Neuron (in vitro differentiated cells): ENCODE results near the gene COL16A1.

Experiments
- H2AFZ ChIP-seq: one replicate; pipeline ENCODE4 v1.6.1; 2013; ENCODE audit warnings: low read depth, mild to moderate bottlenecking, inconsistent platforms, low read length, moderate library complexity
- H3K27me3 ChIP-seq: one replicate; pipeline ENCODE4 v1.6.1; 2013; ENCODE audit warnings: low read length; ENCODE audit not compliant: insufficient read depth
- H3K36me3 ChIP-seq: one replicate; pipeline ENCODE4 v1.6.1; 2013; ENCODE audit warnings: low read length; ENCODE audit not compliant: insufficient read depth
- H3K4me1 ChIP-seq: one replicate; pipeline ENCODE4 v1.6.1; 2013; ENCODE audit warnings: low read length; ENCODE audit not compliant: insufficient read depth
- H3K4me3 ChIP-seq: 2 replicates; pipeline ENCODE4 v1.5.1; 2013; ENCODE audit warnings: mild to moderate bottlenecking, low read length, moderate library complexity
- H3K9me3 ChIP-seq: one replicate; pipeline ENCODE4 v1.6.1; 2013; ENCODE audit warnings: low read length

COL16A1 gene

DNA sequence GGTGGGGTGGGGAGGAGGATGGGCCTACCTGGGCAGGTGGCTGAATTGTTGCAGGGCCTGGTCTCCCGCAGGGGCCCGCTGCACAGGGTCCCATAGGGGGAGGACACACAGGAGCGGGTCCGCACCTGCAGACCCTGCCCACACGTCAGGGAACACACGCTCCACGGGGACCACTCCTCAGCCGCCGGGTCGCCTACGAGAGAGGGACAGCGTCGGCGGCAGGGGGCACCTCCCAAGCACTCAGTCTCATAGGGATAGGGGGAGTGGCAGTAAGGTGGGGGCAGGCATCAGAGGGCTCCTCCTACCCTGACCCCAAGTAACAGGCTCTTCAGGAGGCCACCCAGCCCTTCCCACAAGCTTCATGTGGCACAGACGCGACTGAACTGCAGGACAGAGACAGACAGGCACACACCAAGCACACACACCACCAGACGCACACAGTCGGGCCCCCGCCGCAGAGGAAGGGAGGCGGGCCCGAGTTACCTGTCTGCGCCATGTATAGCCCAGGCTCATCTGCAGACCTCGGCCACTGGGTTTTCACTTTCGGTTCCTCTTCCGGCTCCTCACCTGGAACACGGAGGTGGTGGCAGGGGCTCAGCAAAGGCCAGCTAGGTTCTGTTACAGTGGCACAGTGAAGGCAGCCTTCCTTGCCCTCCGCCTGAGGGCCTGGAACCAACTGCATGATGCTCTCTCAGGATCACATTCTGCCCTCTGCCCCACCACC lies 40.5 kb upstream of the COL16A1 start:
- Histone ChIP-seq H3K4me3 (no peak overlapping the region), H3K4me1 (peaks cover 8% of the 10 kb centered on the region), H3K9me3 (no peaks in the 10 kb centered on the region), H2AFZ (no peak overlapping the region), H3K36me3 (no peaks in the 10 kb centered on the region), H3K27me3 (no peaks in the 10 kb centered on the region)

DNA sequence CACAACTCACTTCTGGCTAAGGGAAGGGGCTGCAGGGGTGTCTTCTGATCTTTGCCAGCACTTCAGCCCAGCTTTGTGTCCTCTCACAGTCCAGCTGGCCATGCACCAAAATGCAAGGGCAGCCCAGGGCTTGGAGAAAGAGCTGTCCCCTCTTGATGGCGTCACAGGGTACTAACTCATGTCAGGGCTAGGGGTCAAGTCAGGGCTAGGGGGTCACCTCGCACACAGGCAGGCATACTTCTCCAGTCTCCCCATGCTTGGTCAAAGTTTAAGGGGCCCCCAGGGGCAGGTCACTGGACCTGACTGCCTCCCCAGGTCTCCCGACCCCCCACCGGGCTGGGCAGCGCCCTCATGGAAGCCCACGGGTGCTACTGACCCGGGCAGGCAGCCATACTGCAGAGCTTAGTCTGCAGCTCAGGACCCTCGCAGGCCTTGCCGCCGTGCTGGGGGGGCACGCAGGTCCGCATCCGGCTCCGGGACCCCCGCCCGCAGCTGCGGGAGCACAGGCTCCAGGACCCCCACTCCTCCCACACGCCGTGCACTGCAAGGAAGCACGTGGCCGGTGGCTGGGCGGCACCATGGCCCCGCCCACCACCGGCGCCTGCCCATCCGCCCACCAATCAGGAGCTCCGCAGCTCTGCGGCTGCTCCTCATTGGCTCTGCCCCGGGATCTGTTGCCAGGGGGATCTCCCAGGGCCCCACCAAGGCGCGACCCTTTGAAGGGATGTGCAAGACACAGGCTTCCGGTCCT lies 38.8 kb upstream of the COL16A1 start:
- Histone ChIP-seq H3K36me3 (no peaks in the 10 kb centered on the region), H3K9me3 (no peaks in the 10 kb centered on the region), H2AFZ (no peak overlapping the region), H3K4me1 (peaks cover 8% of the 10 kb centered on the region), H3K27me3 (no peaks in the 10 kb centered on the region), H3K4me3 (no peak overlapping the region)

DNA sequence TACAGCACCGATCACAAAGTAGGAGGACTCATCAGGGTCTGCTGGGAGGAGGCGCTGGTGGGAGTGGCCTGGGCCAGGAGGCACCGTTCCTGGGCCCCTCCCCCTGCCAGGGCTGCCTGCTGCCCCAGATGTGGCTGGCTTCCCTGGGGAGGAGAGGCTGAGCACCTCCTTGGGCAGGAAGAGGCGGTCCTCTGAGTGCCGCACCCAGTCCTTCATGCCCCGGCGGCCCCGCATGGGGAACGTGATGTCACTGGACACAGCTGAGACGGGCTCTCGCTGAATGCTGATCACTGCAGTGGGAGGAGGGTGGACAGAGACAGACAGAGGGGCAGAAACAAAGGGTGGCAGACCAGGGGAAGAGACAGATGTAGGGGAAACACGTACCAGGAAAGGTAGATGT lies 35.5 kb upstream of the COL16A1 start:
- Histone ChIP-seq H3K27me3 (no peaks in the 10 kb centered on the region), H3K4me3 (no peak overlapping the region), H3K4me1 (peaks cover 8% of the 10 kb centered on the region), H3K9me3 (no peaks in the 10 kb centered on the region), H2AFZ (no peak overlapping the region), H3K36me3 (no peaks in the 10 kb centered on the region)

DNA sequence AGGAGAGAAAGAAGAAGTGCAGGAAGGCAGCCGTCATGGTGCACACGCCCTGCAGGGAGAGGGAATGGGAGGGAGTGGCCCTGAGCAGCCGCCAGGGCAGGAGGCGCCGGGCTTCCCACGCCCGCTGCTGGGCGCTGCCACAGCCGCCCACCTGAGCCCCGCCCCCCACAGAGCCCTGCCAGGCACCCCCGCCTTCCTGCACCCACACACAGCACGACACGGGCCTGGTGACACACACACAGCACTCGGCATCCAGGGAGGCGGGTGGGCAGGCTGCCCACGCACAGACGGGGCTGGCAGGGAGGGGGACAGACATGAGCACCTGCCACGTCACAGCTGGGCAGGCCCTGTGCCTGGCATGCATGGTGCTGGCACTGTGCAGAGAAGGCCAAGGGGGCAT lies 32.9 kb upstream of the COL16A1 start:
- Histone ChIP-seq H2AFZ (no peak overlapping the region), H3K4me3 (no peak overlapping the region), H3K36me3 (no peaks in the 10 kb centered on the region), H3K4me1 (no peaks in the 10 kb centered on the region), H3K27me3 (no peaks in the 10 kb centered on the region), H3K9me3 (no peaks in the 10 kb centered on the region)

DNA sequence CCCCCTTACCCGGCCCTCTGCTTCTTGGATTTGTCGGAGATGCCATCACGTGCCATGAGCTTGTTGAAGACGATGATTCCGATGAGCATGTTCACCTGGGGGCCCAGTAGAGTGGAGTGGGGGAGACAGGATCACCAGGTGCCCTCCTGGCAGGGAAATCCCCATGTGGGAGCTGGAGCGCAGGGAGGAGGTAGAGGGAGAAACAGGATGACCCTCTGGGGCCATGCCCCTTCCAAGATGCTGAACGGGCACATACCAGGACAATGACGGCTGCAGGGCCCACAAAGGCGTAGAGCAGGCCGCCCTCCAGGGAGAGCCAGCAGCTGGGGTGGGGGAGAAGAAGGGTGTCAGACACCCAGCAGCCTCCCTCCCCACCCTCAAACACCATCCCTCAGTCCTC lies 31.8 kb upstream of the COL16A1 start:
- no peaks in the 10 kb centered on the region for H3K9me3 ChIP-seq
- no peaks in the 10 kb centered on the region for H3K4me1 ChIP-seq
- H3K36me3 ChIP-seq: no peaks in the 10 kb centered on the region
- H2AFZ ChIP-seq: no peak overlapping the region
- no peaks in the 10 kb centered on the region for H3K27me3 ChIP-seq
- no peak overlapping the region for H3K4me3 ChIP-seq

DNA sequence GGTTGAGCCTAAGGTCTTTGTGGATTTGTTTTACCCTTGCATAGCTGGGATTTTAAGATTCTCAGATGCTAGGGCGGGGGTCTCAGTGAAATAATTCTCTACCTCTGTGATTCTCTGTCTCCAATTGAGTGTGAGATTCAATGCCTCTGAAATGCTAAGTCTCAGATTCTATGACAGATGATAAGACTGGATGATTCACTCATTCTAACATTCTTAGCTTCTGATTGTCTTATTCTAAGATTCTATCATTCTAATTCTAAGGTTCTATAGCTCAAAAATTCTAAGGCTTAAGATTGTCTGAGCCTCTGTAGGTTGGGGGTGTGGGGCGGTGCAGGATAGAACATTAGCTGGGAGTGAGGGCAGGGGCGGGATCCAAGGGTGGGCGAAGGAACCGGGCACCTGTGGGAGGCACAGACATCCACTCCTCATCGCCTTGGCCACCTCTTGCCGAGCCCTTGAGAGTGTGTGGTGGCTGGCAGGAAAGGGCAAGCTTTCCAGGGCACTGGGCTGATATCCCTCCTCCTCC lies 30.8 kb upstream of the COL16A1 start:
- Histone ChIP-seq H3K36me3 (no peaks in the 10 kb centered on the region), H3K4me1 (no peaks in the 10 kb centered on the region), H3K27me3 (no peaks in the 10 kb centered on the region), H3K4me3 (no peak overlapping the region), H3K9me3 (no peaks in the 10 kb centered on the region), H2AFZ (no peak overlapping the region)

DNA sequence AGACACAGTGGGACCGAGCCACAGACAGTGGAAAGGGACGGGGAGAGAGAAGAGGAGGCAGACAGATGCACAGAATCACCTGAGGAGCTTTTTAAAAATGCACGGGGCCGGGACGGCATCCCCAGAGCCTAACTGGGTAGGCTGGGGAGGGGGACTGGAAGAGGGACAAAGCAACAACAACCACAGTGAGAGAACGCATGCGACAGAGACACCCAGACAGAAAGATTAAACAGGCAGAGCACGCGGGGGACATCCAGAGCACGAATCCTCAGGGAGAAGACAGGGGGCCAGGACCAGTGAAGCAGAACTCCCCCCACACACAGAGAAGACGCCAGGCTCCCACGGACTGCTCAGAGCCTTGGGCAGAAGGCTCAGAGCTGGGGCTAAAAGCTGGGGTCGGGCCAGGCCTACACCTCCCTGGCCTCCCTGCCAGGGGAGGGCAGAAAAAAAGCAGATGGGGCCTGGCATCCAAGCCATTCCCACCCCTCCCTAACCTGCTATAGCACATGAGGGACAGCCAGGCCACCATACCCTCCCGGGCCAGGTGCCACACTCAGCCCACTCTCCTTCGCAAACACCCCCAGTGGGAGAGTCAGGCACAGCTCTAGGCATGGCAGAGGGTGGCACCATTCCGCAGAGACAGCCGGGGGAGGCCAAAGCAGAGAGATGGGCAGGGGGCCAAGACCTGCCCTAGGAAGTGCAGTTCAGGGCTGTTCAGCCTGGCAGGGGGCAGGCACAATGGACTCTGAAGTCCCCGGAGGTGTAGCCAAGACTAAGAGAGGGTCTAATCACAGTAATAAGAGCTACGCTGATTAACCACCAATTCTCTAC lies 29.8 kb upstream of the COL16A1 start:
- Histone ChIP-seq H2AFZ (no peak overlapping the region), H3K27me3 (no peaks in the 10 kb centered on the region), H3K4me1 (no peaks in the 10 kb centered on the region)

DNA sequence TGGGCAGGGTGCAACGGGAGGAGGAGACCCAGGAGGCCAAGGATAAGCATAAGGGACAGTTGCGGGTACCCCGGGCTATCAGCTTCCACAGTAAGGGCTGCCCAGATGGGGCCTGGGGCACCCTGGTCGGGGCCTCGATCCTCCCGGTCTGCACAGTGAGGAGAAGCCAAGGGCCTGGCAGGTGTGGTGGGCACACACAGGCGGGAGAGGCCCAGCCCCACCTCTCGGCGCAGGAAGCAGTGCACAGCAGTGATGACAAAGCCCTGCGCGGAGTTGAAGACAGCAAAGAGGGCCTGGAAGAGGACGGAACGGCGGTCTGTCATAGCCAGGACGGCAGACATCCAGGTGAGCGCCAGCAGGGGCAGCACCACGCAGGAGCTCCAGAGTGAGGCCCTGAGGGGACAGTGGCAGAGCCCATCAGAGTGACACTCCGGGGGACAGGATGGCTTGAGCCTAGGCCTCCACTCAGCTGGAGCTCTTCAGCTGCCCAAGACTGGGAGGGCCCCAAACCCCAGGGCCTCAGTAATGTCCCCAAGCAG lies 29.0 kb upstream of the COL16A1 start:
- Histone ChIP-seq H3K27me3 (no peaks in the 10 kb centered on the region), H3K4me1 (no peaks in the 10 kb centered on the region), H3K4me3 (no peak overlapping the region), H3K36me3 (no peaks in the 10 kb centered on the region), H2AFZ (no peak overlapping the region), H3K9me3 (no peaks in the 10 kb centered on the region)

More for the DNA sequence above, 29.8 kb upstream of the COL16A1 start:
- Histone ChIP-seq H3K4me3 (no peak overlapping the region), H3K9me3 (no peaks in the 10 kb centered on the region), H3K36me3 (no peaks in the 10 kb centered on the region)

DNA sequence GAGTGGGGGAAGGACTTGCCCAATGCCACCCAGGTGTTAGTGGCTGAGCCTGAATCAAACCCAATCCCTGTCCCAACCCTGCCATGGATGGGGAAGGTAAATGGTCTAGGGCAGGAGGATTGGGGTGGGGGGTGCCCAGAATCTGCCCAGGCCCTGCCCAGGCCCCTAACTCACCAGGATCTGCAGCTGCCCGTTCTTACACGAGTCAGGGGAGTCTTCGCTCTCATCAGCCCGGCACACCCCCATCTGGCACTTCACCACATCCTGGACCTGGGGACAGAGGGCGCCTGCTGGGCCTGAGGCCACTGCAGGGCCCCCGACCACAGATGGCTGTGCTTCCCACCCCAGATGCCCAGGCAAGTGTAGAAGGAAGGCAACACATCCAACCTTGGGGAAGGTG lies 28.5 kb upstream of the COL16A1 start:
- Histone ChIP-seq H3K4me3 (no peak overlapping the region), H3K9me3 (no peaks in the 10 kb centered on the region), H3K4me1 (no peaks in the 10 kb centered on the region)

DNA sequence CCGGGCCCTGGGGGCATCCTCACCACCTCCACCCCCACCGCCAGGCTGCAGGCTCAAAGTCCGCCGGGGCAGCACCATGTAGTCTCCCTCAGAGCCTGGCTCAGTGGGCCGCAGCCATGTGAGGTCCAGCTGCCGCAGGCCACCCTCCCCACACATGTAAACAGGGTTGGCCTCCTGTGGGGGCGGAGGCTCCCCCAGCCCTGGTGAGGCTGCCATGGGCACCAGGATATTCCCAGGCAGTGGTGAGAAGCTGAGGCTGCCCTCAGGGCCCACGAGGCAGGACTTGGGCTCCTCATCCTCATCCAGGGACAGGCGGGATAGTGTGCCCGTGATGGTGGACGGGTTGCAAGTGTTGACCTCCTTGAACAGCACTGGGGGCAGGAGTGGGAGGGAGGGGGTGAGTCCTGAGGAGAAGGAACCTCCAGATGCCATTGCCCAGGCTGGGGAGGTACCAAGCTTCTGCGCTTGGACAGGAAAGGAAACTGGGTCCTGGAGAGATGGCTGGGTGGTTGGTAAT lies 27.3 kb upstream of the COL16A1 start:
- no peaks in the 10 kb centered on the region for H3K27me3 ChIP-seq
- no peak overlapping the region for H3K4me3 ChIP-seq
- H3K9me3 ChIP-seq: no peaks in the 10 kb centered on the region
- no peaks in the 10 kb centered on the region for H3K4me1 ChIP-seq
- H3K36me3 ChIP-seq: no peaks in the 10 kb centered on the region
- H2AFZ ChIP-seq: no peak overlapping the region

More for the DNA sequence above, 28.5 kb upstream of the COL16A1 start:
- H2AFZ ChIP-seq: no peak overlapping the region
- no peaks in the 10 kb centered on the region for H3K36me3 ChIP-seq
- no peaks in the 10 kb centered on the region for H3K27me3 ChIP-seq

DNA sequence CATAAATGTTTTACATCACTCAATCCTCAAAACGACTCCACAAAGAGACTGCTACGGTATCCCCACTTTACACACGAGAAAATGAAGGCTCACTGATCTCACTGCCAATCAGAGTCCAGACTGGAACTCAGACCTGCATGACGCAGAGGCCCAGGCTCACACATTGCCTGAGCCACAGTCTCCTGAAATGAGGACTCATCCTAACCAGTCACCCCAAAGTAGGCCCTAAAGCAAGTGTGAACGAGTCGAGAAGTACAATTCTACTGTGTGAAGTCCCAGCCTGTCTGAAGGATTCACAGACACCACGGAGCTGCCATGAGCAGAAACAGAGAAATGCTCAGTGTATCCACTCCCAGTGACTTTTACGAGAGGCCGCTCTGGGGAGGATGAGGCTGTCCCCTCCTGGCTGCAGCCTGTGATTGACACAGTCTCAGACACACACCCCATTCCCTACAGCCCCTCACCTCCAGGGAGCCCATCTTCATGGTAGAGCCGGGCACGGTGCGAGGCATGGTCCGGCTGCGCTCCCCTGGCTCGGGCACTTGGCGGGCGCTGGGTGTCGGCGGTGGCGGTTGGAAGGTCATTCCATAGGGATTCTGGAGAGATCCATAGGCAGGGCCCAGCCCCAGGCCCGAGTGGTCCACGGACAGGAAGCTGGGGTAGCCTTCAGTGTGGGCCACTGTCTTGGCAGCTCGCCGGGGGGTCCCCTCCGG lies 26.7 kb upstream of the COL16A1 start:
- H3K4me1 ChIP-seq: no peaks in the 10 kb centered on the region
- H3K9me3 ChIP-seq: no peaks in the 10 kb centered on the region
- no peaks in the 10 kb centered on the region for H3K27me3 ChIP-seq
- H2AFZ ChIP-seq: no peak overlapping the region
- H3K36me3 ChIP-seq: no peaks in the 10 kb centered on the region
- H3K4me3 ChIP-seq: no peak overlapping the region

DNA sequence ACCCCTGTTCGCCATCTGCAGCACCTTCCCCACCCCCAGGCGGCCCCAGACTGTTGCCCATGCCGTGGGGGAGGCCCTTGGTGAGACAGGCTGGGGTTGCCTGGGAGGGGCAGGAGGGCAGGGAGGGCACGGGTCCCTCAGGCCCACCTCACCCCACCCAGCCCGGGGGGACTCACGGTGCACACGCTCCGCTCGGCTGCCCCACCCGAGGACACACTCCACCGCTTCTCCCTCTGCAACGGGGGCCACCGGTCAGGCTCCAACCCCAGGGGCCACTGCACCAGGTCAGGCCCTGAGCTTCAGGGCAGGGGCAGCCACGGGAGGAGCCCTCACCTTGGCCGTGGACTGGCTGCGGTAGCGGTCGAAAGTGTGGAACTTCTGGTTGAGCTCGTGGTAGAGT lies 24.0 kb upstream of the COL16A1 start:
- H3K4me1 ChIP-seq: peaks cover 6% of the 10 kb centered on the region
- no peaks in the 10 kb centered on the region for H3K9me3 ChIP-seq
- no peaks in the 10 kb centered on the region for H3K27me3 ChIP-seq
- H3K4me3 ChIP-seq: no peak overlapping the region
- no peaks in the 10 kb centered on the region for H3K36me3 ChIP-seq
- H2AFZ ChIP-seq: no peak overlapping the region
